ENCODE data around the gene PPIF. TPM values are rescaled to one million over a fixed set of nuclear protein-coding genes. Genes with fewer than 3 reads are reported as not detected.

PPIF gene
- total and polyA plus RNA-seq, 2 of the 4 experiments (the other 2 are of a cell fraction) = 29.2 to 130 TPM

DNA sequence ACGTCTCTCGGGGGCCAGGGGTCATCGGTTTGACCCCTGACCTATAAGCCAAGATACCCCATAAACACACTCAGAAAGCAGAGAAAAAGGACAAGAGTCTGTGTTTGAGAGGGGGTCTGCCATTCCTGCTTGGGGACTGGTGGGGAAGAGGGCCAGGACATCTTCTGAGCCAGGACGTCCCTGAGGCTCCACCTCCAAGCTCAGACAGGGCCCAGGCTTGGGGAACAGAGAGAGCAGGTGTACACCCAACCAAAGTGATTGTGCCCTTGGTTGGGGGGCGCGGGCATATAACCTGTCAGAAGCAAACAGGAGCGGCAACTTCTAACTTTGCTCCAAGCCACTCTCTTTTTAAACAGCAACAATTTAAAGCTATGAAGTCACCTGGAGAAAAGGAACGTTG lies 33.9 kb upstream of the PPIF start:
- Histone ChIP-seq H2AFZ (replicated peaks; ENCODE audit: low read length, poor library complexity) (no peak overlapping the region), H3K56ac (ENCODE audit: extremely low read depth, insufficient read depth, low read length) (no peak overlapping the region), H2AK9ac (replicated peaks; ENCODE audit: low read depth, low read length, poor library complexity) (no peak overlapping the region), H3K4ac (ENCODE audit: low read depth, low read length) (no peak overlapping the region), H2BK15ac (ENCODE audit: low read depth, low read length) (no peak overlapping the region), H3K27me3 (ENCODE audit: control insufficient read depth, insufficient read depth, low read length) (no peaks in the 10 kb centered on the region), H4K20me1 (ENCODE audit: insufficient read depth, low read length) (no peaks in the 10 kb centered on the region; the same call in 1 of the 2 replicates), H3K9ac (ENCODE audit: low read depth, low read length) (no peak overlapping the region), H3K36me3 (ENCODE audit: control insufficient read depth, insufficient read depth, low read length) (peaks cover 65% of the 10 kb centered on the region), H3K9me1 (ENCODE audit: insufficient read depth, low read length) (peaks cover 13% of the 10 kb centered on the region), H2BK120ac (ENCODE audit: low read depth, low read length) (no peak overlapping the region), H3K79me1 (ENCODE audit: low read depth in 1 of 2, low read length in 2 of 2) (peaks cover 4 to 29% of the 10 kb centered on the region in 2 experiments; a peak in 3 of 4 replicates), H2AK5ac (ENCODE audit: low read depth, low read length) (no peak overlapping the region), H4K5ac (ENCODE audit: low read depth, low read length) (no peak overlapping the region), H2BK20ac (ENCODE audit: low read depth, low read length) (no peak overlapping the region; the same call in 1 of the 2 replicates), H3K27ac (ENCODE audit: insufficient read depth, low read length) (no peak overlapping the region), H3K4me2 (ENCODE audit: low read depth, low read length) (no peak overlapping the region), H2BK5ac (ENCODE audit: low read depth, low read length, poor library complexity, severe bottlenecking) (no peak overlapping the region), H4K91ac (ENCODE audit: insufficient read depth, low read depth, low read length) (no peak overlapping the region), H3K18ac (ENCODE audit: low read depth, low read length) (no peak overlapping the region), H3K14ac (replicated peaks; ENCODE audit: low read depth, low read length) (no peak overlapping the region), H3K4me1 (ENCODE audit: control insufficient read depth, insufficient read depth, low read length) (peaks cover 16% of the 10 kb centered on the region), H3K9me3 (ENCODE audit: control insufficient read depth, insufficient read depth, low read length) (no peaks in the 10 kb centered on the region), H3K4me3 (ENCODE audit: insufficient read depth, low read depth, low read length) (no peak overlapping the region), H3K23ac (ENCODE audit: low read depth, low read length) (no peak overlapping the region), H4K8ac (ENCODE audit: low read depth in 2 of 2, low read length in 2 of 2) (no peak overlapping the region)
- DNase-seq = no peak
- ChIA-PET POLR2A (ENCODE audit: unreplicated experiment) (no interaction called here), CTCF (no interaction called here)
- dilution Hi-C loops (cut with HindIII; ENCODE audit: low sequenced_read_pairs, unreplicated experiment) (no loop called here), intact Hi-C loops (cut with micrococcal nuclease) (no loop called here), in situ Hi-C loops (cut with MboI; ENCODE audit: low sequenced_read_pairs) (no loop called here)
- BruUV-seq (replicated peaks) = no TSS peak
- TF ChIP-seq RFX5 (IDR thresholded peaks at IDR 0.05; ENCODE audit: low read depth, low read length) (no peak), RAD21 (IDR thresholded peaks at IDR 0.05; ENCODE audit: low read length) (no peak), MXI1 (IDR thresholded peaks at IDR 0.05; ENCODE audit: borderline replicate concordance, low read depth, low read length) (no peak), CEBPB (IDR thresholded peaks at IDR 0.05; ENCODE audit: low read depth, low read length) (no peak), MAFK (IDR thresholded peaks at IDR 0.05; ENCODE audit: low read depth, low read length) (no peak), POLR2A (IDR thresholded peaks at IDR 0.05; ENCODE audit: low read depth, low read length) (no peak), BHLHE40 (IDR thresholded peaks at IDR 0.05; ENCODE audit: low read depth, low read length) (no peak)
- TF ChIP-seq, protein P1, sequence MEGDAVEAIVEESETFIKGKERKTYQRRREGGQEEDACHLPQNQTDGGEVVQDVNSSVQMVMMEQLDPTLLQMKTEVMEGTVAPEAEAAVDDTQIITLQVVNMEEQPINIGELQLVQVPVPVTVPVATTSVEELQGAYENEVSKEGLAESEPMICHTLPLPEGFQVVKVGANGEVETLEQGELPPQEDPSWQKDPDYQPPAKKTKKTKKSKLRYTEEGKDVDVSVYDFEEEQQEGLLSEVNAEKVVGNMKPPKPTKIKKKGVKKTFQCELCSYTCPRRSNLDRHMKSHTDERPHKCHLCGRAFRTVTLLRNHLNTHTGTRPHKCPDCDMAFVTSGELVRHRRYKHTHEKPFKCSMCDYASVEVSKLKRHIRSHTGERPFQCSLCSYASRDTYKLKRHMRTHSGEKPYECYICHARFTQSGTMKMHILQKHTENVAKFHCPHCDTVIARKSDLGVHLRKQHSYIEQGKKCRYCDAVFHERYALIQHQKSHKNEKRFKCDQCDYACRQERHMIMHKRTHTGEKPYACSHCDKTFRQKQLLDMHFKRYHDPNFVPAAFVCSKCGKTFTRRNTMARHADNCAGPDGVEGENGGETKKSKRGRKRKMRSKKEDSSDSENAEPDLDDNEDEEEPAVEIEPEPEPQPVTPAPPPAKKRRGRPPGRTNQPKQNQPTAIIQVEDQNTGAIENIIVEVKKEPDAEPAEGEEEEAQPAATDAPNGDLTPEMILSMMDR (conservative IDR thresholded peaks at IDR 0.05; ENCODE audit: low read depth, low read length) = no peak
- no peak for ATAC-seq (ENCODE audit: low read depth)
- WGBS, 2 experiments (ENCODE audit: extremely low coverage in 2 of 2, insufficient read length in 1 of 2) = 93% methylated on average over 4 of the region's 8 CpGs; no CpG with 5 or more reads in 1 of the 2 experiments
